HepG2 (cell line): ENCODE measurements around the gene ATAD3C. TPM values are rescaled to one million over a fixed set of nuclear protein-coding genes. Genes with fewer than 3 reads are reported as not detected.
A peak's percentile ranks its signal among the peaks of the same experiment; 100 is the strongest.

Source experiments
- ARID2 ChIP-seq: sonication (generic); formaldehyde crosslinking; IDR thresholded peaks from 2 replicates; pipeline ENCODE4 v1.8.1; 2022; ENCODE audit warnings: mild to moderate bottlenecking, missing genetic modification reagents, borderline replicate concordance
- ASH2L ChIP-seq: fragments of 300-600, 200-600 bp; sonication (generic); IDR thresholded peaks from 2 replicates; pipeline ENCODE4 v1.7.0; 2017; ENCODE audit warnings: low read depth, mild to moderate bottlenecking, moderate library complexity, mixed read lengths, low read length; ENCODE audit not compliant: insufficient read length
- GFI1 ChIP-seq: sonication (generic); formaldehyde crosslinking; IDR thresholded peaks from 2 replicates; pipeline ENCODE4 v1.5.0; 2020; ENCODE audit warnings: missing genetic modification reagents, mild to moderate bottlenecking, borderline replicate concordance
- IRX3 ChIP-seq: sonication (generic); formaldehyde crosslinking; IDR thresholded peaks from 2 replicates; pipeline ENCODE4 v1.8.1; 2023; ENCODE audit warnings: mild to moderate bottlenecking, low read depth, missing genetic modification reagents, borderline replicate concordance
- MEIS1 ChIP-seq: sonication (generic); formaldehyde crosslinking; IDR thresholded peaks from 2 replicates; pipeline ENCODE4 v1.9.0; 2021; ENCODE audit warnings: mild to moderate bottlenecking, missing genetic modification reagents, moderate library complexity, borderline replicate concordance
- MYC ChIP-seq: sonication (generic); formaldehyde crosslinking; IDR thresholded peaks from 2 replicates; pipeline ENCODE4 v1.9.0; 2021; ENCODE audit warnings: missing genetic modification reagents, borderline replicate concordance
- NFATC3 ChIP-seq: sonication (generic); formaldehyde crosslinking; IDR thresholded peaks from 2 replicates; pipeline ENCODE4 v1.5.1; 2020; ENCODE audit warnings: mild to moderate bottlenecking, missing genetic modification reagents
- SMYD3 ChIP-seq: sonication (generic); formaldehyde crosslinking; IDR thresholded peaks from 2 replicates; pipeline ENCODE4 v1.8.1; 2023; ENCODE audit warnings: mild to moderate bottlenecking, missing genetic modification reagents
- SOX5 ChIP-seq: IDR thresholded peaks from 2 replicates; pipeline ENCODE4 v1.6.1; 2016; ENCODE audit warnings: borderline replicate concordance
- SRY ChIP-seq: sonication (generic); formaldehyde crosslinking; IDR thresholded peaks from 2 replicates; pipeline ENCODE4 v1.8.0; 2022; ENCODE audit warnings: mild to moderate bottlenecking, missing genetic modification reagents
- U2AF1 ChIP-seq: fragments of 200-400 bp; formaldehyde crosslinking; optimal IDR thresholded peaks from 2 replicates; pipeline ENCODE3; 2017; ENCODE audit warnings: mild to moderate bottlenecking, low read depth, low read length
- ZBTB42 ChIP-seq: sonication (generic); formaldehyde crosslinking; IDR thresholded peaks from 2 replicates; pipeline ENCODE4 v1.5.0; 2020; ENCODE audit warnings: mild to moderate bottlenecking, missing genetic modification reagents
- ZNF136 ChIP-seq: sonication (generic); formaldehyde crosslinking; IDR thresholded peaks from 2 replicates; pipeline ENCODE4 v1.8.1; 2022; ENCODE audit warnings: low read depth, mild to moderate bottlenecking, moderate library complexity, missing genetic modification reagents
- ZNF225 ChIP-seq: sonication (generic); formaldehyde crosslinking; IDR thresholded peaks from 2 replicates; pipeline ENCODE4 v1.4.0; 2020; ENCODE audit warnings: mild to moderate bottlenecking, missing genetic modification reagents
- ZNF883 ChIP-seq: sonication (generic); formaldehyde crosslinking; IDR thresholded peaks from 2 replicates; pipeline ENCODE4 v1.5.1; 2020; ENCODE audit warnings: mild to moderate bottlenecking, missing genetic modification reagents; ENCODE audit errors: not compliant biosample characterization
- polyA plus RNA-seq, 8 experiments: library from polyadenylated mRNA; depleted of rRNA in 3 of 8; stranded (reverse) in 7 of 8; unstranded in 1 of 8; fragments of >200 nt; fragmentation: Illumina TruSeq in 4 of 8; extraction: Trizol in 4 of 8; gene quantifications; 2 replicates each; pipeline versions ENCODE4 v1.2.1 to v1.2.3, GENCODE V29; 2011 to 2016; ENCODE audit warnings: low read depth in 4 of 8, missing spikeins in 1 of 8, mixed read lengths in 1 of 8; ENCODE audit not compliant: insufficient read depth in 1 of 8
- total RNA-seq, 5 experiments: library from RNA; depleted of rRNA; stranded (reverse); fragments of >200 nt; fragmentation: Illumina TruSeq; extraction: Trizol; gene quantifications; 2 replicates each; pipeline ENCODE4 v1.2.3, GENCODE V29; 2016; ENCODE audit warnings: low read depth in 1 of 5
- TF ChIP-seq, protein P1 (sequence below): IDR thresholded peaks from 2 replicates; pipeline ENCODE4 v1.6.1; 2016
- TF ChIP-seq, protein P2 (sequence below): sonication (generic); formaldehyde crosslinking; IDR thresholded peaks from 2 replicates; pipeline ENCODE4 v1.4.0; 2020; ENCODE audit warnings: missing genetic modification reagents, borderline replicate concordance
- TF ChIP-seq, protein P3 (sequence below): sonication (generic); formaldehyde crosslinking; IDR thresholded peaks from 2 replicates; pipeline ENCODE4 v1.5.0; 2020; ENCODE audit warnings: missing genetic modification reagents
- TF ChIP-seq, protein P4 (sequence below): sonication (generic); formaldehyde crosslinking; IDR thresholded peaks from 2 replicates; pipeline ENCODE4 v1.5.0; 2020; ENCODE audit warnings: mild to moderate bottlenecking, missing genetic modification reagents, moderate library complexity

ATAD3C gene
- total and polyA plus RNA-seq, 2 of the 13 experiments (the other 11 are each of a cell fraction or from before 2014, with no cell fraction given), result 2.4 to 3.2 TPM

DNA sequence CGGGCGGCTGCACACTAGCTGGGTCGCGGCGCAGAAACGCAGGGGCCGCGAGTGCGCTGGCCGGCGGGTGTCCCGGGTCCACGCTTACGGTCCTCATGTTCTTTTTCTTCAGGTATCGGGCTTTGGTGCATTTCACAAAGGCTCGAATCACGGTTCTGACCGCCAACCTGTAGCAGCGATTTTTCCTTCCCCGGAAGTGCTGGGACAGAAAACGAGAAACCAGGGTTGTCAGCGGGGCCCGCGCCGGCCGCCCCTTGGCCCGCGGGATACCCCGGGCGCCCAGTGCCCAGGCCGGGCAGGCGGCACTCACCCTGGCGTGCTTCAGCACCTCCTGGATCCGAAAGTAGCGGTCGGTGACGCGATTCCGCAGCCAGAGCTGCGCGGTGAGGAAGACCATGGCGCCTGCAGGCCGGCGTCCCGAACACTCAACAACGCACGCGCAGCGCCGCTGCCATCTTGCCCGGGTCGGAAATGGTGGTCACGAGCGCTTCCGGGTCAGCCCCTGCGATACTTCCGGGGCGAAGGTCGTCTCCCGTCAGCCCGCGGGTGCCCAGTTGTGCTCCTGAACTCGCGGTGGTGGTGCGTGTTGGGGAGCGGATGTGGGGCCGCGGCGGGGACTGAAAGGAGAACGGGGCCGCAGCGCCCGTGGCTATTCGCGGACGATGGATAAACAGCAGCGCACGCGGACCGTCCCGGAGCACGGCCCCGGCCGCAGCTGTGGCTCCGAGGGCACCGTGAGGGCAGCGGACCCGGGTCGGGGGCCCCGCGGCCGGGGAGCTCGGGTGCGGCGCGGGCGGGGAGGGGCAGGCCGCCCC lies 42.5 kb upstream of the ATAD3C start, which contains the start of gene MRPL20 (continued):
- TF ChIP-seq, protein P1, sequence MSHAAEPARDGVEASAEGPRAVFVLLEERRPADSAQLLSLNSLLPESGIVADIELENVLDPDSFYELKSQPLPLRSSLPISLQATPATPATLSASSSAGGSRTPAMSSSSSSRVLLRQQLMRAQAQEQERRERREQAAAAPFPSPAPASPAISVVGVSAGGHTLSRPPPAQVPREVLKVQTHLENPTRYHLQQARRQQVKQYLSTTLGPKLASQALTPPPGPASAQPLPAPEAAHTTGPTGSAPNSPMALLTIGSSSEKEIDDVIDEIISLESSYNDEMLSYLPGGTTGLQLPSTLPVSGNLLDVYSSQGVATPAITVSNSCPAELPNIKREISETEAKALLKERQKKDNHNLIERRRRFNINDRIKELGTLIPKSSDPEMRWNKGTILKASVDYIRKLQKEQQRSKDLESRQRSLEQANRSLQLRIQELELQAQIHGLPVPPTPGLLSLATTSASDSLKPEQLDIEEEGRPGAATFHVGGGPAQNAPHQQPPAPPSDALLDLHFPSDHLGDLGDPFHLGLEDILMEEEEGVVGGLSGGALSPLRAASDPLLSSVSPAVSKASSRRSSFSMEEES (CRISPR knock-in tag), result peak; percentile 74; the same call in 1 of the 2 replicates
- TF ChIP-seq, protein P2, sequence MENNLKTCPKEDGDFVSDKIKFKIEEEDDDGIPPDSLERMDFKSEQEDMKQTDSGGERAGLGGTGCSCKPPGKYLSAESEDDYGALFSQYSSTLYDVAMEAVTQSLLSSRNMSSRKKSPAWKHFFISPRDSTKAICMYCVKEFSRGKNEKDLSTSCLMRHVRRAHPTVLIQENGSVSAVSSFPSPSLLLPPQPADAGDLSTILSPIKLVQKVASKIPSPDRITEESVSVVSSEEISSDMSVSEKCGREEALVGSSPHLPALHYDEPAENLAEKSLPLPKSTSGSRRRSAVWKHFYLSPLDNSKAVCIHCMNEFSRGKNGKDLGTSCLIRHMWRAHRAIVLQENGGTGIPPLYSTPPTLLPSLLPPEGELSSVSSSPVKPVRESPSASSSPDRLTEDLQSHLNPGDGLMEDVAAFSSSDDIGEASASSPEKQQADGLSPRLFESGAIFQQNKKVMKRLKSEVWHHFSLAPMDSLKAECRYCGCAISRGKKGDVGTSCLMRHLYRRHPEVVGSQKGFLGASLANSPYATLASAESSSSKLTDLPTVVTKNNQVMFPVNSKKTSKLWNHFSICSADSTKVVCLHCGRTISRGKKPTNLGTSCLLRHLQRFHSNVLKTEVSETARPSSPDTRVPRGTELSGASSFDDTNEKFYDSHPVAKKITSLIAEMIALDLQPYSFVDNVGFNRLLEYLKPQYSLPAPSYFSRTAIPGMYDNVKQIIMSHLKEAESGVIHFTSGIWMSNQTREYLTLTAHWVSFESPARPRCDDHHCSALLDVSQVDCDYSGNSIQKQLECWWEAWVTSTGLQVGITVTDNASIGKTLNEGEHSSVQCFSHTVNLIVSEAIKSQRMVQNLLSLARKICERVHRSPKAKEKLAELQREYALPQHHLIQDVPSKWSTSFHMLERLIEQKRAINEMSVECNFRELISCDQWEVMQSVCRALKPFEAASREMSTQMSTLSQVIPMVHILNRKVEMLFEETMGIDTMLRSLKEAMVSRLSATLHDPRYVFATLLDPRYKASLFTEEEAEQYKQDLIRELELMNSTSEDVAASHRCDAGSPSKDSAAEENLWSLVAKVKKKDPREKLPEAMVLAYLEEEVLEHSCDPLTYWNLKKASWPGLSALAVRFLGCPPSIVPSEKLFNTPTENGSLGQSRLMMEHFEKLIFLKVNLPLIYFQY (CRISPR knock-in tag), result 0 out of 2 replicates have a peak, but pooled peaks have one; percentile 58
- TF ChIP-seq IRX3 (CRISPR knock-in tag) (0 out of 2 replicates have a peak, but pooled peaks have one; percentile 16), SOX5 (peak; percentile 52; the same call in 1 of the 2 replicates), ZNF225 (CRISPR knock-in tag) (peak; percentile 66; the same call in 1 of the 2 replicates), GFI1 (CRISPR knock-in tag) (peak; percentile 46; the same call in 1 of the 2 replicates), ZNF883 (CRISPR knock-in tag) (peak; percentile 84), ZNF136 (no peak; the same call in 1 of the 2 replicates), NFATC3 (CRISPR knock-in tag) (no peak; the same call in 1 of the 2 replicates), MEIS1 (peak; percentile 89), ARID2 (CRISPR knock-in tag) (no peak), SRY (peak; percentile 75; the same call in 1 of the 2 replicates), ASH2L (peak; percentile 92), MYC (CRISPR knock-in tag) (peak; percentile 97), SMYD3 (CRISPR knock-in tag) (no peak), ZBTB42 (CRISPR knock-in tag) (peak; percentile 76; the same call in 1 of the 2 replicates), U2AF1 (no peak)
- TF ChIP-seq, protein P3, sequence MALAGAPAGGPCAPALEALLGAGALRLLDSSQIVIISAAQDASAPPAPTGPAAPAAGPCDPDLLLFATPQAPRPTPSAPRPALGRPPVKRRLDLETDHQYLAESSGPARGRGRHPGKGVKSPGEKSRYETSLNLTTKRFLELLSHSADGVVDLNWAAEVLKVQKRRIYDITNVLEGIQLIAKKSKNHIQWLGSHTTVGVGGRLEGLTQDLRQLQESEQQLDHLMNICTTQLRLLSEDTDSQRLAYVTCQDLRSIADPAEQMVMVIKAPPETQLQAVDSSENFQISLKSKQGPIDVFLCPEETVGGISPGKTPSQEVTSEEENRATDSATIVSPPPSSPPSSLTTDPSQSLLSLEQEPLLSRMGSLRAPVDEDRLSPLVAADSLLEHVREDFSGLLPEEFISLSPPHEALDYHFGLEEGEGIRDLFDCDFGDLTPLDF (CRISPR knock-in tag), result no peak
- TF ChIP-seq, protein P4, sequence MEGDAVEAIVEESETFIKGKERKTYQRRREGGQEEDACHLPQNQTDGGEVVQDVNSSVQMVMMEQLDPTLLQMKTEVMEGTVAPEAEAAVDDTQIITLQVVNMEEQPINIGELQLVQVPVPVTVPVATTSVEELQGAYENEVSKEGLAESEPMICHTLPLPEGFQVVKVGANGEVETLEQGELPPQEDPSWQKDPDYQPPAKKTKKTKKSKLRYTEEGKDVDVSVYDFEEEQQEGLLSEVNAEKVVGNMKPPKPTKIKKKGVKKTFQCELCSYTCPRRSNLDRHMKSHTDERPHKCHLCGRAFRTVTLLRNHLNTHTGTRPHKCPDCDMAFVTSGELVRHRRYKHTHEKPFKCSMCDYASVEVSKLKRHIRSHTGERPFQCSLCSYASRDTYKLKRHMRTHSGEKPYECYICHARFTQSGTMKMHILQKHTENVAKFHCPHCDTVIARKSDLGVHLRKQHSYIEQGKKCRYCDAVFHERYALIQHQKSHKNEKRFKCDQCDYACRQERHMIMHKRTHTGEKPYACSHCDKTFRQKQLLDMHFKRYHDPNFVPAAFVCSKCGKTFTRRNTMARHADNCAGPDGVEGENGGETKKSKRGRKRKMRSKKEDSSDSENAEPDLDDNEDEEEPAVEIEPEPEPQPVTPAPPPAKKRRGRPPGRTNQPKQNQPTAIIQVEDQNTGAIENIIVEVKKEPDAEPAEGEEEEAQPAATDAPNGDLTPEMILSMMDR (CRISPR knock-in tag), result peak; percentile 28; the same call in 1 of the 2 replicates
